HG02798 (cell line): ENCODE measurements around the gene RPAP3.

ENCODE experiments used
- ATAC-seq: cut with Tn5 transposase; IDR thresholded peaks from one replicate; pipeline ENCODE4 v1.9.1; 2021; ENCODE audit warnings: mild to moderate bottlenecking; ENCODE audit not compliant: unreplicated experiment, poor library complexity

RPAP3 gene

GRCh38 chr12:47705566-47706425 is at the start of gene RPAP3:
TSS of gene RPAP3 (minus strand) at chr12:47706030. CDS start at chr12:47702840, 3,190 bp downstream.
- peak; percentile 85 for ATAC-seq

DNA sequence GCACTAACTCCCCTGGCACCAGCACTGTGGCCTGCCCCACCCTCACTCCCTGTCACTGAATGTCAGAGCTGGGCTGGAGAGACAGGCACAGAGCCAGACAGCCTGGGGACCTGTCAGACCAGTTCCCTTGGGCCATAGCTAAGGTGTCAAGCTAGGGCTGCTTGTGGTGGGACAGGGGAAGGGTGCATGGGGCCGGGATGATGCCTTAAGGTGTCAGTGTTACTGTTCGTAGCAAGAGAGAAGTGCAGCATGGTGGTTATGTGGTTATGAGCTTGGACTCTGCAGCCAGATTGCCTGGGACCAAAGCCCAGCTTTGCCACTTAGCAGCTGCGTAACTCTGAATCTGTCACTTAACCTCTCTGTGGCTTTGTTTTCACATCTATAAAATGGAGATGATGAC is 49.1 kb upstream of the RPAP3 start:
- ATAC-seq: peak; percentile 32

DNA sequence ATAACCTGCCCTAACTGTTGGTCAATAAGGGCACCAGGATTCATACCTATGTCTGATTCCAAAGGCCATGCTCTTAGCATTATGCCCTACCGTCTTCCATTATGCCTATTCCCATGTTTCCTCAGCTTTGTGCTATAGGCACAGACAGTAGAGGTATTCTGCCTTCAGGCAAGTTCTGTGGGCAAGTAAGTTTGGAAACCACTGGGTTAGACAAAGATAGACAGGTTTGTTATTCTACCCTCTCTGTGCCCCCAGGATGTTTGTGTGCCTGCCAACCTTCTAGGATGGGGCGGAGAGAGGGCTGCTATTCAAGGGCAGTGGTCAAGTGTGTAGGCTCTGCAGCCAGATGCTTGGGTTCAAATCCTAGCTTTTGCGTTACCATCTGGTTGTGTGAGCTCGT is 48.3 kb upstream of the RPAP3 start:
- no peak for ATAC-seq

- ATAC-seq: no peak
Measured at GRCh38 chr12:47753021-47754001, 47.5 kb upstream of the RPAP3 start.

DNA sequence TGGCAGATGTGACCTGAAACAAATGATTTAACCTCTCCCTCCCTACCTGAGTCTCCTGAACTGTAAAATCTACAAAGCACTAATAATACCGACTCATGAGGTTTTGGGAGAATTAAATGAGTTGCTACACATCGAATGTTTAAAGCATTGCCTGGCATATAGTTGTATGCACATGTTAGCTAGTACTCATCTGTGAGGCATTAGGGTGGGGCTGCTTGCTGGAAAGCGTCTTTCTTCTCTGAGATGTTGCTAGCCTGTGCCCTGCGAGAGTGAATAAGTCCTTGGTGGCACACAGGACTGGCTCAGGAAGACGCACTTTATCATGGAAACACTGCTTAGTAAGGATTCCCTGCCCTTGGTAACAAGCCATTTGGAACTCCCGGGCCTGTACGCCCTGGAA is 46.7 kb upstream of the RPAP3 start:
- ATAC-seq: no peak

DNA sequence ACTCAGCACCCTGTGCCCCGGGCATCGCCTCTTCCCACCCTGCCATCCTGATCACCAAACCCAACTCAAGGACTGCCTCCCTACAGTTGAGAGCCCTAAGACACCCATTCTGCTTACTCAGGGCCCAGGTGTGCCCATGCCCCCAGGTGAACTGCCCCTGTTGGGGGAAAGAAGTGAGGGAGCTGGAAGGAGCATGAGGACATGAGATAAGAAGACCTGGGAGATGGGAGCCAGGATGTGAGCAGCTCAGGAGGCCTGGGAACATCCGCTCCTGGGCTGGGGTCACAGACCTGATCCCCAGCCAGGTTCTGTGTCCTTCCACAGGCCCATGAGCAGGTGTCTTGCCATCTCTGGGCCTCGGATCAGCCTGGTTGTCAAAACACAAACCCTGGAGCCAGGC is 46.3 kb upstream of the RPAP3 start:
- no peak for ATAC-seq

DNA sequence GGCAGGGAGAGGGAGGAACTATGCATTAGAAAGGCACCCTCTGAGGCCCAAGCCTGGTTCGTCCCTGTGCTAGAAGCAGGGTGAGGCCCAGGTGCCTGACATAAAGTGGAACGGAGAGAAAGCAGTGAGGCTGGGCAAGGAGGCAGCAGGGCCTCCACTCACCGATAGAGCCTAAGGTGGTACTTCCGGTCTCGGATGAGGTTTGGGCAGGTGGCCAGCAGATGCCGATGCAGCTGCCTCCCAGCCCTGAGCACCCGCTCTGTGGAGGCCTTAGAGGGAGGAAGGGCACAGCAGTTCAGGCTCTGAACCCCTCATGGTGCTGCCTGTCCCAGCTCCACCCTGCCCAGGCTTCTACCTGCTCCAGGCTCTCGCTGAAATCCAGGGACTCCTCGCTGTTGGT is 45.7 kb upstream of the RPAP3 start:
- ATAC-seq: no peak

DNA sequence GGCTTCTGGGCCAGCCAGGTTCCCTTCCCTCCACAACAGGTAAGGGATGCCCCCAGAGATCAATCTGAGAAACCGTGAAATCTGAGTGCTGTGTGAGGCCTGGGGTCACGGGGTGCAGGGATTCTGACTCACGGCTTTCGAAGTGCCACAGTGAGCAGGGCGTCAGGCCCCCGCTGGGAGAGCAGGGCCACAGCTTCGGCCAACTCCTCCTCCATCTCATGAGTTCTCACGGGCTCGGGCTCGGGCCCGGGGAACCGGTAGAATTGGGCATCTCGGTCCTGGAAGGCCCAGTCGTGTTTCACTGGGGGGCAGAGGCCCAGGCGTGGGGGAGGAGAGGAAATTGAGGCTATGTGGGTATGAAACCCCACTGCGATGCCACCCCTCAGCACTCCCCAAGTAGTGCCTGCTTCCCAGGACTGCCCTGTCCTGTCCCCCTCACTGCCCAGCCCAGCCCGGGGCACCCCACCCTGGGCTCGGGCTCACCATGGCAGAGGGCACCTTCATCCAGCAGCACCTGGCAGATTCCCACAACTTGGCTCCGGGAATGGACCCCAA is 45.2 kb upstream of the RPAP3 start:
- ATAC-seq: no peak

- ATAC-seq: no peak
Measured at GRCh38 chr12:47750229-47750798, 44.5 kb upstream of the RPAP3 start.

GRCh38 chr12:47748899-47749298 is 43.1 kb upstream of the RPAP3 start:
- ATAC-seq: no peak

- no peak for ATAC-seq
Measured at GRCh38 chr12:47748507-47748828, 42.6 kb upstream of the RPAP3 start.

GRCh38 chr12:47747596-47748506 is 42.0 kb upstream of the RPAP3 start:
- no peak for ATAC-seq

DNA sequence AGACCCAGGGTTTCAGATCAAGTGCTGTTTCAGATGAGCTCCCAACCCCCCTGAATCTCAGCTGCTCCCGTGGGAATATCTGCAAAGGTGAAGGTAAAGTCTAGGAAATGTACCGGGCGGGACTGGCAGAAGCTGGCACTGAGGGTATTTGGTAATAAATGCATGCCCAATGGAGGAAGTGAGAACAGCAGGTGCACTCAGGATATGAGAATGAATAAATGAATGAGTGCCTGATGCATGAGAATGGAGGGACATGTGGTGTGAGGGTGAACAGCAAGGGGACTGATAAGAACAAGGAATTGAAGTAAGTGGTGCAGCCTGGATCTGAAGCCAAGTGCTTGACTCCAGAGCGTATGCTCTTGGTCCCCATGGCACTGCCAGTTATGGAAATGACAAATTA is 41.3 kb upstream of the RPAP3 start:
- ATAC-seq: peak; percentile 34

GRCh38 chr12:47746523-47746922 is 40.7 kb upstream of the RPAP3 start:
- ATAC-seq: no peak

- ATAC-seq: no peak
Measured at GRCh38 chr12:47746073-47746472, 40.2 kb upstream of the RPAP3 start.

- ATAC-seq: no peak
Measured at GRCh38 chr12:47745485-47746041, 39.7 kb upstream of the RPAP3 start.

DNA sequence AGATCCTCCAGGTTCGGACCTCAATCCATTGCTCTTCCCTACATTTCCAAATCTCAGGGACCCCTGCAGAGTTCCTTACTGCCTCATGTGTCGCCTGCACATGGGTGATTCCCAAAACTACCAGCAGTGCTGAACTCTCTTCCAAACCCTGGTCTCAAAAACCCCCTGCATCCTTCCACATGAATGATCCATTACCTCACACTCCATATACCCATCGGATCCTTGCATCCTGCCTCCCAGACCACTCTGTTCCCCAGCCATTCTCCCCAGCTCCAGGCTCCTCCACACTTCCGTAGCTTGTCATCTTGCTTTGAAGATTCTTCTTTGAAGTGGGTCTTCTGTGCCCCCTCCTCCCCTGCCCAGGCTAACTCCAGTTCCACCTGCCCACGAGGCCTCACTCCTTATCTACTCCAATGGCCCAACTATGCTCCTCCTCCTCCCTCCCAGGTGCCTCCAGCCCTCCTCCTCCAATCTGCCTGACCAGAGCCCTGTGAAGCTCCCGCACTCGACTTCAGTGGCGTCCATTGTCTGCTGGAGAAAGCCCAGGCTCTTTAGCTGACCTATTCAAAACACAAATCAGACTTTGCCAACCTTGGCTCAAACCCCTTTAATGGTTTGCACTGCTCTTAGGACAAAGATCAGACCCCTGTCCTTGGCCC is 39.1 kb upstream of the RPAP3 start:
- ATAC-seq: no peak

- ATAC-seq: no peak
Measured at GRCh38 chr12:47744005-47744651, 38.3 kb upstream of the RPAP3 start.
